ENCODE results near the gene C1orf198. TPM values are rescaled to one million over a fixed set of nuclear protein-coding genes. Genes with fewer than 3 reads are reported as not detected.
A peak's percentile ranks its signal among the peaks of the same experiment; 100 is the strongest.
"Not testable (repeated sequence)": the region's sequence is repeated elsewhere in the genome, so short reads cannot be mapped to it uniquely, and the experiment has no call there.

Gene C1orf198
- total RNA-seq, 1 donor: 75.6 TPM

GRCh38 chr1:230850547-230850946, 17.8 kb downstream of the C1orf198 start:
- H3K4me3 ChIP-seq (ENCODE audit: low read depth, low read length): no peak overlapping the region
- no peak for DNase-seq (ENCODE audit: low read depth)
- TF ChIP-seq CTCF (IDR thresholded peaks at IDR 0.05; ENCODE audit: insufficient read depth, low read length): no peak

GRCh38 chr1:230849451-230850224, 18.7 kb downstream of the C1orf198 start:
- no peak overlapping the region for H3K4me3 ChIP-seq (ENCODE audit: low read depth, low read length)
- DNase-seq (ENCODE audit: low read depth): peak; percentile 97
- TF ChIP-seq CTCF (IDR thresholded peaks at IDR 0.05; ENCODE audit: insufficient read depth, low read length): no peak

GRCh38 chr1:230848235-230848634, 20.1 kb downstream of the C1orf198 start:
- TF ChIP-seq CTCF (IDR thresholded peaks at IDR 0.05; ENCODE audit: insufficient read depth, low read length): no peak
- H3K4me3 ChIP-seq (ENCODE audit: low read depth, low read length): no peak overlapping the region
- no peak for DNase-seq (ENCODE audit: low read depth)

GRCh38 chr1:230845184-230845583, 23.1 kb downstream of the C1orf198 start:
- H3K4me3 ChIP-seq (ENCODE audit: low read depth, low read length); DNase-seq (ENCODE audit: low read depth): not testable (repeated sequence)

GRCh38 chr1:230844561-230844960, 23.8 kb downstream of the C1orf198 start:
- TF ChIP-seq CTCF (IDR thresholded peaks at IDR 0.05; ENCODE audit: insufficient read depth, low read length): no peak
- no peak for DNase-seq (ENCODE audit: low read depth)
- no peak overlapping the region for H3K4me3 ChIP-seq (ENCODE audit: low read depth, low read length)

GRCh38 chr1:230843503-230844309, 24.6 kb downstream of the C1orf198 start:
- DNase-seq (ENCODE audit: low read depth): no peak
- H3K4me3 ChIP-seq (ENCODE audit: low read depth, low read length): no peak overlapping the region
- no peak for TF ChIP-seq CTCF (IDR thresholded peaks at IDR 0.05; ENCODE audit: insufficient read depth, low read length)

- no peak for TF ChIP-seq CTCF (IDR thresholded peaks at IDR 0.05; ENCODE audit: insufficient read depth, low read length)
- DNase-seq (ENCODE audit: low read depth): no peak
- H3K4me3 ChIP-seq (ENCODE audit: low read depth, low read length): no peak overlapping the region
Measured at GRCh38 chr1:230842801-230843200, 25.5 kb downstream of the C1orf198 start.
